ENCODE results near the gene CST5. TPM values are rescaled to one million over a fixed set of nuclear protein-coding genes. Genes with fewer than 3 reads are reported as not detected.
"Not testable (repeated sequence)": the region's sequence is repeated elsewhere in the genome, so short reads cannot be mapped to it uniquely, and the experiment has no call there.

The CST5 gene
- total RNA-seq, 1 donor from 2014 or later = not detected

DNA sequence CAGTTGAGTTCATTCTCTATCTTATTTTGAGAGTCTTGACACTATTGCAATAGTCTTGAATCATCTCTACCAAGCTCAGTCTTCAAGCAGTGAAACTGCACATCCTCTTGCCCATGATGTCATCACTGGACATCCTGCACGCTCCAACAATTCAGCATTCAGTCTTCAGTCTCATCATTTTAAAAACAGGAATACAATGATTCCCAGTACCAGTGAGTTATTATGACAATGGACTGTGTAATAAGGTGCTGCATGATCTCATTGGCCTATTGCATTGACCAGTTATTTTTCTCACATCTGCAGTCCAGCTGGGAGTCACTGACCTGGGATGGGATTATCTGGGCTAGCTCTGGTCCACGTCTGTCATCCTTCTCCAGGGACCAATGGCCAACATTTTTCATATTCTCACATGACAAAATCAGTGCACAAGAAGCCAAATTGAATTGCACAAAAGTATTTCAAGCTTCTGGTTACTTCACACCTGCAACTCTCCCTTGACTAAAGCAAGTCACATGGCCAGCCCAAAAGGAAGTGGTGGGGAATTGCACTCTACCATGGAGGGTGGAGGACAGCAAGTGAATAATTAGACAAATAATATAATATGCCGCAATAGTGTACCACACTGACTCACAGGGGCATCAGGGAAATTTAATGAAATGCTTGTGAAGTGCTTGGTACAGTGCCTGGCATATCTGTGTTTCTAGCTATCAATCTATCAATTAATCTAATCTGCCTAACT, 46.6 kb downstream of the CST5 start:
- no peaks in the 10 kb centered on the region for H3K4me1 ChIP-seq
- H3K27ac Mint-ChIP-seq = no peak overlapping the region

DNA sequence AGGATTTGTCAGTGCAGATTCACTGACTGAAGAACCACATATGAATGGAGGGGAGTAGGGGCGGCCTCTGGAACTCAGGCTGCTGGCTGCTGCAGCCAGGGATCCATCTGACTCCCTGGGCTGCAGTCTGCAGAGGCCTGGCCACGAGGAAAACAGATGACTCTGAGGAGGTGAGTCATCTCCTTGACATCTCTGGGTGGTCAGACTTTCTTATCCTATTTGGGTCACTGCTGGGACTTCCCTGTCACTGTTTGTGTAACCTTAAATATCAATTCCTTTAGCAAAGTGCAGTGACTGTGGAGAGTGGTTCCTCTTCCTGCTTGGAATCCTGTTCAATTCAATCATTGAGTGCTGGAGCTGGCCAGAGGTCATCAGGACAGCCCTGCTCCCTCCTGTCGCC, 47.6 kb downstream of the CST5 start:
- not testable (repeated sequence) for H3K4me2 ChIP-seq, H3K4me1 Mint-ChIP-seq

More for the DNA sequence above, 46.6 kb downstream of the CST5 start:
- H3K27ac ChIP-seq = no peak overlapping the region
- Mint-ChIP-seq H3K4me3 (no peak overlapping the region), H3K36me3 (no peaks in the 10 kb centered on the region), H3K4me1 (no peaks in the 10 kb centered on the region), H3K9me3 (peaks cover 4% of the 10 kb centered on the region), H3K27me3 (ENCODE audit: insufficient read depth, low read depth) (peaks cover 12% of the 10 kb centered on the region)
- TF ChIP-seq, protein P1, sequence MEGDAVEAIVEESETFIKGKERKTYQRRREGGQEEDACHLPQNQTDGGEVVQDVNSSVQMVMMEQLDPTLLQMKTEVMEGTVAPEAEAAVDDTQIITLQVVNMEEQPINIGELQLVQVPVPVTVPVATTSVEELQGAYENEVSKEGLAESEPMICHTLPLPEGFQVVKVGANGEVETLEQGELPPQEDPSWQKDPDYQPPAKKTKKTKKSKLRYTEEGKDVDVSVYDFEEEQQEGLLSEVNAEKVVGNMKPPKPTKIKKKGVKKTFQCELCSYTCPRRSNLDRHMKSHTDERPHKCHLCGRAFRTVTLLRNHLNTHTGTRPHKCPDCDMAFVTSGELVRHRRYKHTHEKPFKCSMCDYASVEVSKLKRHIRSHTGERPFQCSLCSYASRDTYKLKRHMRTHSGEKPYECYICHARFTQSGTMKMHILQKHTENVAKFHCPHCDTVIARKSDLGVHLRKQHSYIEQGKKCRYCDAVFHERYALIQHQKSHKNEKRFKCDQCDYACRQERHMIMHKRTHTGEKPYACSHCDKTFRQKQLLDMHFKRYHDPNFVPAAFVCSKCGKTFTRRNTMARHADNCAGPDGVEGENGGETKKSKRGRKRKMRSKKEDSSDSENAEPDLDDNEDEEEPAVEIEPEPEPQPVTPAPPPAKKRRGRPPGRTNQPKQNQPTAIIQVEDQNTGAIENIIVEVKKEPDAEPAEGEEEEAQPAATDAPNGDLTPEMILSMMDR (IDR thresholded peaks at IDR 0.05) = no peak
- TF ChIP-seq EZH2 (IDR thresholded peaks at IDR 0.05) (no peak), EZH2phosphoT487 (IDR thresholded peaks at IDR 0.05) (no peak)
- H3K79me2 ChIP-seq (ENCODE audit: low read depth) = no peaks in the 10 kb centered on the region
- H4K20me1 ChIP-seq (ENCODE audit: low read depth) = no peaks in the 10 kb centered on the region
- no peaks in the 10 kb centered on the region for H3F3A ChIP-seq (ENCODE audit: low read depth)
- no peak overlapping the region for H3K4me3 ChIP-seq
- no peaks in the 10 kb centered on the region for H3K9me3 ChIP-seq (ENCODE audit: low read depth)
- H3K36me3 ChIP-seq = no peaks in the 10 kb centered on the region
- no peak overlapping the region for H3K4me2 ChIP-seq
- no peak for DNase-seq (ENCODE audit: low spot score)
- no peak overlapping the region for H2AFZ ChIP-seq (replicated peaks)
- H3K27me3 ChIP-seq = no peaks in the 10 kb centered on the region
- no peak overlapping the region for H3K9ac ChIP-seq

DNA sequence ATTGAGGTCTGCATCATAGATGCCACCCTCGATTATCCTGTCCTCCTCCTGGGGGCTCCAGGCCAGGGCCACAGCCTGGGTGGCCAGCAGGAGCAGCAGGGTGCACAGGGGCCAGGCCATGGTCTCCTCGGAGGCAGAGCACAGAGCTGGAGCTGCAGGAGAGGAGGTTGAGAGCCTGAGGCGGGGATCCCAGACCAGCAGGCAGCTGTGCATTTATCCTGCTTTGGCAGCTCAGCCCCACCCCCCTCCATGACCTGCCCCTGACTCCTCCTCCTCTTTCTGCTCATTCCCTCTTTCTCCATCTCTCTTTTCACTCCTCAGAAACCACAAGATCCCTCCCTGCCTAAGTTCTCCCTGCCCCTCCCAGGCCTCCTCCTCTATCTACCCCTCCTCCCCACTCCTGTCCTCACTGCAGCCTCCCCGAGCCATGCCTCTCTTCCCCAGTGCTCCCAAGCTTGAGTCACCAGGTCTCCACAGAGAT, 53.0 kb downstream of the CST5 start, which contains the start of gene CST2:
Gene CST2 (minus strand): TSS at position 189 of the 481 bp plus-strand sequence. CDS start 69 bp downstream, at position 120.
- H3K9ac ChIP-seq = no peak within 1 kb of the TSS
- H3K27me3 Mint-ChIP-seq (ENCODE audit: insufficient read depth, low read depth) = peaks cover 17% of the 10 kb centered on the region
- H3K36me3 Mint-ChIP-seq = no peaks in the 10 kb centered on the region
- no peaks in the 10 kb centered on the region for H3F3A ChIP-seq (ENCODE audit: low read depth)
- H2AFZ ChIP-seq (replicated peaks) = no peak within 1 kb of the TSS
- H3K4me1 ChIP-seq = peaks cover 14% of the 10 kb centered on the region
- H3K4me2 ChIP-seq = no peak within 1 kb of the TSS
- H3K4me3 Mint-ChIP-seq = no peak within 1 kb of the TSS
- peaks cover 40% of the 10 kb centered on the region for H3K4me1 Mint-ChIP-seq
- H3K4me3 ChIP-seq = no peak within 1 kb of the TSS
- peak within 1 kb of the TSS; percentile 76 for H3K27ac Mint-ChIP-seq
- no peaks in the 10 kb centered on the region for H3K9me3 ChIP-seq (ENCODE audit: low read depth)
- H3K27ac ChIP-seq = no peak within 1 kb of the TSS
- H3K79me2 ChIP-seq (ENCODE audit: low read depth) = no peaks in the 10 kb centered on the region
- no peak for TF ChIP-seq EZH2 (IDR thresholded peaks at IDR 0.05)
- no peak for TF ChIP-seq EZH2phosphoT487 (IDR thresholded peaks at IDR 0.05)
- TF ChIP-seq, protein P1 (IDR thresholded peaks at IDR 0.05) = no peak
- no peak for DNase-seq (ENCODE audit: low spot score)
- H3K27me3 ChIP-seq = no peaks in the 10 kb centered on the region
- H3K36me3 ChIP-seq = no peaks in the 10 kb centered on the region
- no peaks in the 10 kb centered on the region for H4K20me1 ChIP-seq (ENCODE audit: low read depth)
- no peaks in the 10 kb centered on the region for H3K9me3 Mint-ChIP-seq

More for the DNA sequence above, 47.6 kb downstream of the CST5 start:
- H3K79me2 ChIP-seq (ENCODE audit: low read depth); H3K4me3 Mint-ChIP-seq; H3K27ac Mint-ChIP-seq; H3K4me3 ChIP-seq; H3K36me3 Mint-ChIP-seq; H3F3A ChIP-seq (ENCODE audit: low read depth); H3K9ac ChIP-seq; H4K20me1 ChIP-seq (ENCODE audit: low read depth); H3K27ac ChIP-seq; DNase-seq (ENCODE audit: low spot score); H3K9me3 Mint-ChIP-seq; H3K36me3 ChIP-seq; H3K27me3 ChIP-seq; H2AFZ ChIP-seq (replicated peaks); H3K9me3 ChIP-seq (ENCODE audit: low read depth); H3K4me1 ChIP-seq: not testable (repeated sequence)
- H3K27me3 Mint-ChIP-seq (ENCODE audit: insufficient read depth, low read depth) = peaks cover 16% of the 10 kb centered on the region

Other genes starting within 250 kb of the CST5 start
- gene CST3, start 241.8 kb downstream of the CST5 start, total RNA-seq (ENCODE audit: low replicate concordance) = 20.8 and 58.0 TPM in 2 replicates
- not detected in 2 replicates for gene CST4, start 190.7 kb downstream of the CST5 start, total RNA-seq (ENCODE audit: low replicate concordance)
- gene CST1, start 128.8 kb downstream of the CST5 start, total RNA-seq (ENCODE audit: low replicate concordance) = not detected in 2 replicates
- not detected in 2 replicates for gene CST2, start 53.0 kb downstream of the CST5 start, total RNA-seq (ENCODE audit: low replicate concordance)
- not detected in 2 replicates for gene GGTLC1, start 109.0 kb upstream of the CST5 start, total RNA-seq (ENCODE audit: low replicate concordance)

Data from neural progenitor cell (in vitro differentiated cells).